ENCODE data around the gene CKLF. TPM values are rescaled to one million over a fixed set of nuclear protein-coding genes. Genes with fewer than 3 reads are reported as not detected.
"Not testable (repeated sequence)": the region's sequence is repeated elsewhere in the genome, so short reads cannot be mapped to it uniquely, and the experiment has no call there.

Gene CKLF
- total RNA-seq, 4 donors from 2014 or later, result 31.8 to 75.4 (median 35.6) TPM

- H3K36me3 ChIP-seq, result peaks cover 0 to 47% (median 10%) of the 10 kb centered on the region in 3 donors
- no peaks in the 10 kb centered on the region for H3K27me3 ChIP-seq
- H3K9me3 ChIP-seq, result no peaks in the 10 kb centered on the region
- TF ChIP-seq CTCF (IDR thresholded peaks at IDR 0.05) (peak; percentile 78 to 88 (median 86)), EP300 (IDR thresholded peaks at IDR 0.05) (peak in 1 of 2 donors; percentile 15), POLR2A (IDR thresholded peaks at IDR 0.05) (no peak)
- DNase-seq (ENCODE audit: low spot score in 2 of 2), result peak; percentile 72 to 84
- peaks cover 0 to 47% (median 12%) of the 10 kb centered on the region in 4 donors for H3K4me1 ChIP-seq
- H3K4me3 ChIP-seq, result no peak overlapping the region
- peak overlapping the region in 1 of 4 donors; percentile 63 for H3K27ac ChIP-seq
- WGBS, 2 donors, result 34 to 57% methylated on average over 11 to 17 of the region's 17 CpGs
These were observed 56.1 kb downstream of the CKLF start for GRCh38 chr16:66608241-66609138.

GRCh38 chr16:66609139-66609510, 56.7 kb downstream of the CKLF start:
- Histone ChIP-seq H3K9me3 (no peaks in the 10 kb centered on the region), H3K4me1 (peaks cover 0 to 40% (median 12%) of the 10 kb centered on the region in 4 donors), H3K36me3 (peaks cover 0 to 54% (median 10%) of the 10 kb centered on the region in 3 donors), H3K27me3 (no peaks in the 10 kb centered on the region), H3K27ac (peak overlapping the region in 1 of 4 donors; percentile 63), H3K4me3 (no peak overlapping the region)
- DNase-seq (ENCODE audit: low spot score in 2 of 2), result no peak
- no peak for TF ChIP-seq CTCF (IDR thresholded peaks at IDR 0.05)
- TF ChIP-seq POLR2A (IDR thresholded peaks at IDR 0.05), result no peak
- 78 to 83% methylated on average over 12 of the region's 12 CpGs for WGBS, 2 donors

- H3K9me3 ChIP-seq, result no peaks in the 10 kb centered on the region
- peaks cover 0 to 63% (median 10%) of the 10 kb centered on the region in 3 donors for H3K36me3 ChIP-seq
- H3K4me1 ChIP-seq, result peaks cover 0 to 39% (median 12%) of the 10 kb centered on the region in 4 donors
- TF ChIP-seq POLR2A (IDR thresholded peaks at IDR 0.05), result no peak
- TF ChIP-seq CTCF (IDR thresholded peaks at IDR 0.05), result no peak
- no peak for TF ChIP-seq EP300 (IDR thresholded peaks at IDR 0.05)
- H3K4me3 ChIP-seq, result no peak overlapping the region
- 86 to 90% methylated on average over 12 to 14 of the region's 14 CpGs for WGBS, 2 donors
- DNase-seq (ENCODE audit: low spot score in 2 of 2), result no peak
- H3K27ac ChIP-seq, result no peak overlapping the region
- H3K27me3 ChIP-seq, result no peaks in the 10 kb centered on the region
These were observed 57.9 kb downstream of the CKLF start for GRCh38 chr16:66610111-66610820.

- H3K4me1 ChIP-seq, result peaks cover 0 to 29% (median 12%) of the 10 kb centered on the region in 4 donors
- not testable (repeated sequence) for H3K27me3 ChIP-seq; DNase-seq (ENCODE audit: low spot score in 2 of 2); H3K9me3 ChIP-seq; H3K4me3 ChIP-seq; H3K27ac ChIP-seq
- peaks cover 0 to 63% (median 10%) of the 10 kb centered on the region in 3 donors for H3K36me3 ChIP-seq
- 87 to 96% methylated on average over 8 of the region's 8 CpGs for WGBS, 2 donors
These were observed 59.5 kb downstream of the CKLF start for GRCh38 chr16:66611911-66612310.

GRCh38 chr16:66612422-66612821, 60.0 kb downstream of the CKLF start:
- DNase-seq (ENCODE audit: low spot score in 2 of 2), result no peak
- no peaks in the 10 kb centered on the region for H3K9me3 ChIP-seq
- peaks cover 0 to 63% (median 10%) of the 10 kb centered on the region in 3 donors for H3K36me3 ChIP-seq
- WGBS, 2 donors, result 87 to 91% methylated on average over 14 of the region's 14 CpGs
- no peak for TF ChIP-seq EP300 (IDR thresholded peaks at IDR 0.05)
- TF ChIP-seq POLR2A (IDR thresholded peaks at IDR 0.05), result no peak
- TF ChIP-seq CTCF (IDR thresholded peaks at IDR 0.05), result no peak
- H3K27ac ChIP-seq, result no peak overlapping the region
- H3K4me3 ChIP-seq, result no peak overlapping the region
- H3K27me3 ChIP-seq, result no peaks in the 10 kb centered on the region
- H3K4me1 ChIP-seq, result peaks cover 0 to 29% (median 12%) of the 10 kb centered on the region in 4 donors
